Measurements from ENCODE around the gene SAPCD2. TPM values are rescaled to one million over a fixed set of nuclear protein-coding genes. Genes with fewer than 3 reads are reported as not detected.

The SAPCD2 gene
- total RNA-seq, 1 donor from 2014 or later: 15.3 TPM

GRCh38 chr9:137015540-137015930, 54.8 kb downstream of the SAPCD2 start:
- Mint-ChIP-seq H3K9me3 (ENCODE audit: low read depth) (no peaks in the 10 kb centered on the region), H3K27me3 (no peaks in the 10 kb centered on the region), H3K36me3 (ENCODE audit: insufficient read depth) (peaks cover 1% of the 10 kb centered on the region), H3K4me3 (ENCODE audit: low read depth) (no peak overlapping the region), H3K4me1 (ENCODE audit: low read depth) (no peaks in the 10 kb centered on the region), H3K27ac (no peak overlapping the region)
- DNase-seq (ENCODE audit: low spot score, unreplicated experiment): no peak
- no peak for TF ChIP-seq CTCF (IDR thresholded peaks at IDR 0.05; ENCODE audit: unreplicated experiment)

GRCh38 chr9:137014776-137015539, 55.4 kb downstream of the SAPCD2 start:
- TF ChIP-seq CTCF (IDR thresholded peaks at IDR 0.05; ENCODE audit: unreplicated experiment): no peak
- Mint-ChIP-seq H3K4me3 (ENCODE audit: low read depth) (no peak overlapping the region), H3K36me3 (ENCODE audit: insufficient read depth) (peaks cover 1% of the 10 kb centered on the region), H3K9me3 (ENCODE audit: low read depth) (no peaks in the 10 kb centered on the region), H3K27me3 (no peaks in the 10 kb centered on the region), H3K27ac (no peak overlapping the region), H3K4me1 (ENCODE audit: low read depth) (no peaks in the 10 kb centered on the region)
- DNase-seq (ENCODE audit: low spot score, unreplicated experiment): no peak

DNA sequence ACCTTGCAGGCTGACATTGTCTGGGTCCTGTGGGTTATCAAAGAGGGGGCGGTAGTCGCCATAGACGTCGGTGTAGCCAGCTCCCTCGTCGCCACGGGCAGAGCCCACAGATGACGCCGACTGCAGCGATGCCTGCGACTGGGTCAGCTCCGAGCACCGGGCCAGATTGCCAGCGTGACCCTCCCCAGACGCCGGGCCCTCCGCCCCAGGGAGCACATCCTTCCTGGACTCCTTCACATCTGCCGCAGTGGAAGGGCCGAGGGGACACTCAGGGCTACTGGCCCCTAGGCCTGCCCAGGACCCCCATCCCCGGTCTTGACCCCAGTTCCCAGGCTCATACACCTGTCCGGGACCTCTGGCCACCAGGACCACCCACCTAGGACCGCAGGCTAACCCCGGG, 56.2 kb downstream of the SAPCD2 start:
- TF ChIP-seq CTCF (IDR thresholded peaks at IDR 0.05; ENCODE audit: unreplicated experiment): no peak
- Mint-ChIP-seq H3K4me3 (ENCODE audit: low read depth) (no peak overlapping the region), H3K27ac (no peak overlapping the region), H3K27me3 (no peaks in the 10 kb centered on the region), H3K36me3 (ENCODE audit: insufficient read depth) (peaks cover 3% of the 10 kb centered on the region), H3K9me3 (ENCODE audit: low read depth) (no peaks in the 10 kb centered on the region), H3K4me1 (ENCODE audit: low read depth) (no peaks in the 10 kb centered on the region)
- no peak for DNase-seq (ENCODE audit: low spot score, unreplicated experiment)

DNA sequence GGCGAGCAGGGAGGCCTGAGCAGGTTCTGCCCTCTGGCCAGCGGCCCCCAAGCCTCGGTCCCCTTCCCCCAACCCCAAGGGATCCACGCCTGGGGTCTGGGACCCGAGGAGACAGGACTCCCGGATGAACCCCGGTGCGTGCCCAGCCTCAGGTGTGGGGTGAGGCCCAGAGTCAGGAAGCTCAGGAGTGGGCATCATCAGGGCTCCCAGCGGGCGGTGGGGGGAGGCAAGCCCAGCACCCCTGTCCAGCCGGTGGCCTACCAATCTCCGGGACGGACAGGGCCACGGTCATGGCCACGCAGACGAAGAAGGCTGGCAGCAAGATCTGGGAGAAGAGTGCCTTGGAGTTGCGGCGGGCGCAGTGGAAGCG, 56.8 kb downstream of the SAPCD2 start:
- Mint-ChIP-seq H3K4me1 (ENCODE audit: low read depth) (no peaks in the 10 kb centered on the region), H3K4me3 (ENCODE audit: low read depth) (no peak overlapping the region), H3K9me3 (ENCODE audit: low read depth) (no peaks in the 10 kb centered on the region), H3K27ac (no peak overlapping the region), H3K36me3 (ENCODE audit: insufficient read depth) (peaks cover 3% of the 10 kb centered on the region), H3K27me3 (no peaks in the 10 kb centered on the region)
- DNase-seq (ENCODE audit: low spot score, unreplicated experiment): no peak
- no peak for TF ChIP-seq CTCF (IDR thresholded peaks at IDR 0.05; ENCODE audit: unreplicated experiment)

- peaks cover 3% of the 10 kb centered on the region for H3K36me3 Mint-ChIP-seq (ENCODE audit: insufficient read depth)
- H3K27me3 Mint-ChIP-seq: no peaks in the 10 kb centered on the region
- H3K4me1 Mint-ChIP-seq (ENCODE audit: low read depth): no peaks in the 10 kb centered on the region
- H3K27ac Mint-ChIP-seq: no peak overlapping the region
- no peaks in the 10 kb centered on the region for H3K9me3 Mint-ChIP-seq (ENCODE audit: low read depth)
- DNase-seq (ENCODE audit: low spot score, unreplicated experiment): no peak
- no peak overlapping the region for H3K4me3 Mint-ChIP-seq (ENCODE audit: low read depth)
- no peak for TF ChIP-seq CTCF (IDR thresholded peaks at IDR 0.05; ENCODE audit: unreplicated experiment)
These were observed 57.4 kb downstream of the SAPCD2 start for GRCh38 chr9:137012694-137013570.

Other genes starting within 250 kb of the SAPCD2 start
- 5.1 and 5.8 TPM in 2 replicates for gene AJM1, start 228.1 kb downstream of the SAPCD2 start, total RNA-seq
- gene PHPT1, start 221.1 kb downstream of the SAPCD2 start, total RNA-seq: 168 and 169 TPM in 2 replicates
- 36.7 and 40.0 TPM in 2 replicates for gene MAMDC4, start 218.2 kb downstream of the SAPCD2 start, total RNA-seq
- gene EDF1, start 204.2 kb downstream of the SAPCD2 start, total RNA-seq: 297 and 310 TPM in 2 replicates
- 23.4 and 23.8 TPM in 2 replicates for gene TRAF2, start 184.0 kb downstream of the SAPCD2 start, total RNA-seq
- gene FBXW5, start 125.8 kb downstream of the SAPCD2 start, total RNA-seq: 77.3 and 77.7 TPM in 2 replicates
- gene C8G, start 125.3 kb downstream of the SAPCD2 start, total RNA-seq: 1.1 and 2.8 TPM in 2 replicates
- gene LCN12, start 118.3 kb downstream of the SAPCD2 start, total RNA-seq: 14.7 and 16.2 TPM in 2 replicates
- not detected in 2 replicates for gene PTGDS, start 93.1 kb downstream of the SAPCD2 start, total RNA-seq
- gene LCNL1, start 87.6 kb downstream of the SAPCD2 start, total RNA-seq: not detected in 2 replicates
- gene PAXX, start 78.1 kb downstream of the SAPCD2 start, total RNA-seq: 54.9 and 57.1 TPM in 2 replicates
- 0.64 TPM in 1 of 2 replicates, not detected in the other for gene CLIC3, start 74.0 kb downstream of the SAPCD2 start, total RNA-seq
- gene ABCA2, start 42.3 kb downstream of the SAPCD2 start, total RNA-seq: 26.4 and 30.1 TPM in 2 replicates
- gene FUT7, start 38.5 kb downstream of the SAPCD2 start, total RNA-seq: not detected in 2 replicates
- 62.0 and 73.2 TPM in 2 replicates for gene NPDC1, start 24.4 kb downstream of the SAPCD2 start, total RNA-seq
- gene ENTPD2, start 16.5 kb downstream of the SAPCD2 start, total RNA-seq: 0.19 and 0.51 TPM in 2 replicates
- 0.57 and 1.5 TPM in 2 replicates for gene UAP1L1, start 7.0 kb upstream of the SAPCD2 start, total RNA-seq
- 56.1 and 57.7 TPM in 2 replicates for gene MAN1B1, start 16.4 kb upstream of the SAPCD2 start, total RNA-seq
- 39.2 and 48.5 TPM in 2 replicates for gene DPP7, start 44.2 kb upstream of the SAPCD2 start, total RNA-seq
- gene GRIN1, start 68.6 kb upstream of the SAPCD2 start, total RNA-seq: 0.07 and 0.77 TPM in 2 replicates
- 0.89 and 1.00 TPM in 2 replicates for gene LRRC26, start 99.5 kb upstream of the SAPCD2 start, total RNA-seq
- not detected in 2 replicates for gene TMEM210, start 101.5 kb upstream of the SAPCD2 start, total RNA-seq
- 73.2 and 74.3 TPM in 2 replicates for gene ANAPC2, start 118.0 kb upstream of the SAPCD2 start, total RNA-seq
- 52.5 and 59.1 TPM in 2 replicates for gene SSNA1, start 118.1 kb upstream of the SAPCD2 start, total RNA-seq
- gene TPRN, start 130.2 kb upstream of the SAPCD2 start, total RNA-seq: 18.8 and 20.7 TPM in 2 replicates
- gene TMEM203, start 135.1 kb upstream of the SAPCD2 start, total RNA-seq: 35.2 and 36.2 TPM in 2 replicates
- 35.1 and 37.4 TPM in 2 replicates for gene NDOR1, start 135.1 kb upstream of the SAPCD2 start, total RNA-seq
- 24.0 and 25.7 TPM in 2 replicates for gene RNF208, start 151.7 kb upstream of the SAPCD2 start, total RNA-seq
- gene CYSRT1, start 154.6 kb upstream of the SAPCD2 start, total RNA-seq: 1.2 and 2.7 TPM in 2 replicates
- gene RNF224, start 156.9 kb upstream of the SAPCD2 start, total RNA-seq: 0.27 and 0.53 TPM in 2 replicates
- 0.26 and 0.27 TPM in 2 replicates for gene SLC34A3, start 160.3 kb upstream of the SAPCD2 start, total RNA-seq
- 233 and 245 TPM in 2 replicates for gene TUBB4B, start 170.7 kb upstream of the SAPCD2 start, total RNA-seq
- not detected in 2 replicates for gene STPG3, start 180.7 kb upstream of the SAPCD2 start, total RNA-seq
- gene NELFB, start 184.8 kb upstream of the SAPCD2 start, total RNA-seq: 62.3 and 63.3 TPM in 2 replicates
- 8.0 and 8.5 TPM in 2 replicates for gene TOR4A, start 207.2 kb upstream of the SAPCD2 start, total RNA-seq
- 24.0 and 27.1 TPM in 2 replicates for gene NRARP, start 231.7 kb upstream of the SAPCD2 start, total RNA-seq